Measurements from ENCODE around the gene RNF186.

Gene RNF186, protein sequence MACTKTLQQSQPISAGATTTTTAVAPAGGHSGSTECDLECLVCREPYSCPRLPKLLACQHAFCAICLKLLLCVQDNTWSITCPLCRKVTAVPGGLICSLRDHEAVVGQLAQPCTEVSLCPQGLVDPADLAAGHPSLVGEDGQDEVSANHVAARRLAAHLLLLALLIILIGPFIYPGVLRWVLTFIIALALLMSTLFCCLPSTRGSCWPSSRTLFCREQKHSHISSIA

DNA sequence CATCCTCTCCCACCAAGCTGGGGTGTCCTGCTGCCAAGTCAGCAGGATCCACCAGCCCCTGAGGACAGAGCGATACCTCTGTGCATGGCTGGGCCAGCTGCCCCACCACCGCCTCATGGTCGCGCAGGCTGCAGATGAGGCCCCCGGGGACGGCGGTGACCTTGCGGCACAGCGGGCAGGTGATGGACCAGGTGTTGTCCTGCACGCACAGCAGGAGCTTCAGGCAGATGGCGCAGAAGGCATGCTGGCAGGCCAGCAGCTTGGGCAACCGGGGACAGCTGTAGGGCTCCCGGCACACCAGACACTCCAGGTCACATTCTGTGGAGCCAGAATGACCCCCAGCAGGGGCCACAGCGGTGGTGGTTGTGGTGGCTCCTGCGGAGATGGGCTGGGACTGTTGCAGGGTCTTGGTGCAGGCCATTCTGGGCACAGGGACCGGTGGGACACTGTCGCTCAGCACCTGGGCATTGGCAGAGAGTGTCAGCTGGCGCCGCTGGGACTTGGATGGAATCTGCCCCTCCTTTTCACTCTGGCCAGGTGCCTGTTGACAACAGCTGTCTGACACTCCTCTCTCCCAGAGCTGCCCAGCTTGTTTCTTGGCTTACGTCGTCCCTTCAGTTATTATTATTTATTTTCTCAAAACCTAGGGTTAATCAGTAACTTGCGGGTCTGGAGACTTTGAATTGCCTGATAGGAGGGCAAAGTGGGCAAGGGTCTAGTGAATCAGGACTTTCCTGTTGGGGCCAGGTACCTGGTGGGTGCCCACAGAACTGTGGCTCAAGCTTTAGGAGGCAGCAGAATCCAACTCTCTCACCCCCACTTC, at the start of gene RNF186:
RNF186 (minus strand) TSS at position 603 of the 823 bp plus-strand sequence; CDS start at position 421, 182 bp downstream.
- no peak within 1 kb of the TSS for H3K4me3 ChIP-seq (replicated peaks; ENCODE audit: low read depth, low read length)
- TF ChIP-seq, protein P1, sequence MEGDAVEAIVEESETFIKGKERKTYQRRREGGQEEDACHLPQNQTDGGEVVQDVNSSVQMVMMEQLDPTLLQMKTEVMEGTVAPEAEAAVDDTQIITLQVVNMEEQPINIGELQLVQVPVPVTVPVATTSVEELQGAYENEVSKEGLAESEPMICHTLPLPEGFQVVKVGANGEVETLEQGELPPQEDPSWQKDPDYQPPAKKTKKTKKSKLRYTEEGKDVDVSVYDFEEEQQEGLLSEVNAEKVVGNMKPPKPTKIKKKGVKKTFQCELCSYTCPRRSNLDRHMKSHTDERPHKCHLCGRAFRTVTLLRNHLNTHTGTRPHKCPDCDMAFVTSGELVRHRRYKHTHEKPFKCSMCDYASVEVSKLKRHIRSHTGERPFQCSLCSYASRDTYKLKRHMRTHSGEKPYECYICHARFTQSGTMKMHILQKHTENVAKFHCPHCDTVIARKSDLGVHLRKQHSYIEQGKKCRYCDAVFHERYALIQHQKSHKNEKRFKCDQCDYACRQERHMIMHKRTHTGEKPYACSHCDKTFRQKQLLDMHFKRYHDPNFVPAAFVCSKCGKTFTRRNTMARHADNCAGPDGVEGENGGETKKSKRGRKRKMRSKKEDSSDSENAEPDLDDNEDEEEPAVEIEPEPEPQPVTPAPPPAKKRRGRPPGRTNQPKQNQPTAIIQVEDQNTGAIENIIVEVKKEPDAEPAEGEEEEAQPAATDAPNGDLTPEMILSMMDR (IDR thresholded peaks at IDR 0.05; ENCODE audit: low read depth, low read length, missing control alignments): no peak
- no peak for DNase-seq (ENCODE audit: extremely low read depth, low read depth)

DNA sequence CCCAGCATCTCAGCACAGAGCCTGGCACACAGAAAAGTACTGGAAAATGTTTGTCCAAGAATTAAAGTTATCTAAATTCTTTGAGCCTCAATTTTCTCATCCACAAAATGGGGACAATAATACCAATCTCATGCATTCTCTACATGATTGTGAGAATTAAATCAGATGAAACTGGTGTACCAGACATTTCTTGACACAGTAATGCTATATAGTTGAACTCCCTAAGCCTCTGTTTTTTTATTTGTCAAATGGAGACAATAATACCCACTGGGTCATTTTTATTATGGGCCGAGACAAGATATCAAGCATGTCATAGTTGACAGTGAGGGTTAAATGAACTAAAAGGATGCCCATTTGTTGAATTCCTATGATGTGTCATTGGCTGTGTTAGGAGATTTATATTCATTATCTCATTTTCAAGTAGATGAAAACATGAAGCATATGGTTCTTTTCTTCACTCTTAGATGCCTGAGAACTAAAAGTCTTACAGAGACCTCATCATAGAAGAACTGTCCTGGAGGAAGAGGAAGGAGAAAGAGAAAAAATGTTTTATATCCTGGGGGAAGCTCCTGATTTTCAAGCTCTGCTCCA, 49.6 kb upstream of the RNF186 start:
- no peak overlapping the region for H3K4me3 ChIP-seq (replicated peaks; ENCODE audit: low read depth, low read length)
- no peak for DNase-seq (ENCODE audit: extremely low read depth, low read depth)
- TF ChIP-seq, protein P1 (IDR thresholded peaks at IDR 0.05; ENCODE audit: low read depth, low read length, missing control alignments): no peak

DNA sequence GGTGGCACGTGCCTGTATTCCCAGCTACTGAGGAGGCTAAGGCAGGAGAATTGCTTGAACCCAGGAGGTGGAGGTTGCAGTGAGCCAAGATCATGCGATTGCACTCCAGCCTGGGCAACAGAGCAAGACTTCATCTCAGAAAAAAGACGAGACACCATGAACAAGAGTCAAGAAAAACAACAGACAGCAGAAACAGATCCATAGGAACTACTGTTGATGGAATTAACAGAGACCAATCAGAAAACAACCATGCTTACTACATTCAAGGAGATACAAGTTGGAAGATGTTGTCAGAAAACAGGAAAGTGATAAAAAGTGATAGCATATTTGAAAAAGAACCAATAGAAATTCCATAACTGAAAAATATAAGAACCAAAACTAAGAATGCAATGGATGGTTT, 47.9 kb upstream of the RNF186 start:
- TF ChIP-seq, protein P1 (IDR thresholded peaks at IDR 0.05; ENCODE audit: low read depth, low read length, missing control alignments): no peak
- no peak for DNase-seq (ENCODE audit: extremely low read depth, low read depth)
- H3K4me3 ChIP-seq (replicated peaks; ENCODE audit: low read depth, low read length): no peak overlapping the region

DNA sequence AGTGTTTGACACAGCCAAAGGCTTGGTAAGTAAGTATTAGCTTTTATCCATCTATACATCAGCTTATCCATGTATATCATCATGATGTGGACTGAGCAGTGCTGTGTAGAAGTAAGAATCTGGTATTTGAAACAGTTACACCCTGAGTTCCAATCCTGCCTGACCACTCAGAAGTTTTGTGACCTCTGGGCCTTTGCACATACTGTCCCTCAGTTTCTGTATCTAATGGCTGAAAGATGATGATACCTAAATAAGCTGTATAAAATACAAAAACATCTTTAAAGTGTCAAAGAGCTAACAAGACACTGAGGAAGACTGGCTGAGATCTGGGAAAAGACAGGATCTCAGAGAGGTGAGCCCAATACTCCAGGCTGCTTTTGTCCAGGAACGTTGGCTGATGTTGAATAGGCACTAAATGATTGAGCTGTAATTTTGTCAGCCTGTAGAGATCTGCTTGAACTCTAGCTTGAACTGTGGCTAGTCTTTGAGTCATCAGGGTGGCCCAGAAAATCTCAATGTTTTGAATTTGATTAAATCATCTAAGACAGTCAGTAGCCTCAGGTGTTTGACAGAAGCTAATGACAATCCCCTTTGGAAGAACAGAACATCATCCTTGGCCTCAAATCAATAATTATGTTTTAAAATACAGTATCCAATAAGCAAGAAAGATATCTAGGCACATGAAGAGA, 46.9 kb upstream of the RNF186 start:
- DNase-seq (ENCODE audit: extremely low read depth, low read depth): no peak
- H3K4me3 ChIP-seq (replicated peaks; ENCODE audit: low read depth, low read length): no peak overlapping the region
- TF ChIP-seq, protein P1 (IDR thresholded peaks at IDR 0.05; ENCODE audit: low read depth, low read length, missing control alignments): no peak

DNA sequence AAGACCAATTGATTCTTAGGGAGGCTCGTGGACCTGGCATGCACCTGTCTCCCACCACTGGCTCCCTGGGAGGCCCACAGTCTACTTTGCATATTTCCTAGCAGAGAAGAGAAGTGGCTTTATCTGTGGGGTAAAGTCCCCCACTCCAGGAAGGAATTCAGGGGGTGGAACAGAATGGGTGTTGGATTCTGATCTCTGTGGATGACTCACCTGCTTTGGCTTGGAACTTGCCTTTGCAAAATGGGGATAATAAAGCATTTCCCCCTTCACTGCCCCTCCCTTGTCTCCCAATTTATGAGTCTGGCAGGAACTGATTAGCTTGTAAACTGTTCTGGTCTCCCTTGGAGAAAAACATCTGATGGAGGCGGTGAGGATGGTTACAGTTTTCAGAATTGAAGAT, 46.0 kb upstream of the RNF186 start:
- peak; percentile 61 for DNase-seq (ENCODE audit: extremely low read depth, low read depth)
- TF ChIP-seq, protein P1 (IDR thresholded peaks at IDR 0.05; ENCODE audit: low read depth, low read length, missing control alignments): no peak
- no peak overlapping the region for H3K4me3 ChIP-seq (replicated peaks; ENCODE audit: low read depth, low read length)

DNA sequence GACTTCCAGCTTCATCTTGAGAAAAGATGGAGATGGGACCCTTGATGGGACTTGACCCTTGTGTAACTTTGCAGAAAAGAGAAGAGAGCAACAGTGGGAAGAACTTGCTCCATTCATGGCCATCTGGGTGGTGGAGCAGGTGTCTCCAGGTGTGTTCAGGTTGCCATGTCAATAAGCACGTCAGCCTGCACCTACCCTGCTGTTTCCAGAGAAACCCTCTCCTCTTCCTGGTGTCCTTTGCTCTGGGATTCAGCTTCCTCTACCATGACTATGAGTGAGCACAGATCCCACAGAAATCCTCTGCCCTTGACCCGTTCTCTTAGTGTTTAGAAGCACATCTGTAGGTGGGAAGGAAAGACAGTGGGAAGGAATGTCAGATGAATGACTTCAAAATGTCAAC, 45.3 kb upstream of the RNF186 start:
- H3K4me3 ChIP-seq (replicated peaks; ENCODE audit: low read depth, low read length): no peak overlapping the region
- TF ChIP-seq, protein P1 (IDR thresholded peaks at IDR 0.05; ENCODE audit: low read depth, low read length, missing control alignments): no peak
- DNase-seq (ENCODE audit: extremely low read depth, low read depth): no peak

All from HFF-Myc (cell line).